A673 (cell line): ENCODE measurements around the gene TMEM198. TPM values are rescaled to one million over a fixed set of nuclear protein-coding genes. Genes with fewer than 3 reads are reported as not detected.

Experiments
- BruUV-seq: library from RNA; stranded (reverse); fragments of 400-500 nt; replicated peaks from 2 replicates; lab custom pipeline; 2021; lab: Mats Ljungman, UMichigan
- CTCF ChIA-PET: fragments of 300-600 bp; sonication (Branson Sonifier 250); formaldehyde crosslinking; loops from one replicate; lab custom pipeline; 2022; ENCODE audit warnings: antibody characterized with exemption; lab: Charles Lee
- POLR2A ChIA-PET: fragments of 300-600 bp; sonication (Branson Sonifier 250); formaldehyde crosslinking; loops from one replicate; lab custom pipeline; 2022; ENCODE audit warnings: antibody characterized with exemption; ENCODE audit not compliant: low non-redundant PET; lab: Charles Lee
- DNase-seq: peaks from one replicate; pipeline ENCODE4 v3.0.0-alpha.2; 2015; ENCODE audit warnings: low spot score
- H3K27ac ChIP-seq: fragments of 200-600 bp; sonication (generic); 2 replicates; pipeline ENCODE4 v1.5.1; 2016; ENCODE audit warnings: mixed run types, low read depth, mild to moderate bottlenecking, mixed read lengths, antibody characterized with exemption, low read length; ENCODE audit not compliant: poor library complexity, severe bottlenecking
- H3K27me3 ChIP-seq: fragments of 200-600 bp; sonication (generic); replicated peaks from 2 replicates; pipeline ENCODE4 v1.6.1; 2017; ENCODE audit warnings: mixed run types, low read depth, mild to moderate bottlenecking, mixed read lengths, antibody characterized with exemption, low read length; ENCODE audit not compliant: insufficient read depth, poor library complexity
- H3K36me3 ChIP-seq: fragments of 200-600 bp; sonication (generic); 2 replicates; pipeline ENCODE4 v1.6.1; 2016; ENCODE audit warnings: mixed run types, mild to moderate bottlenecking, mixed read lengths, antibody characterized with exemption, low read length; ENCODE audit not compliant: insufficient read depth, poor library complexity, severe bottlenecking
- H3K4me1 ChIP-seq: fragments of 200-600 bp; sonication (generic); 2 replicates; pipeline ENCODE4 v1.6.1; 2017; ENCODE audit warnings: mixed run types, mild to moderate bottlenecking, mixed read lengths, antibody characterized with exemption, low read length; ENCODE audit not compliant: insufficient read depth, poor library complexity, severe bottlenecking
- H3K4me3 ChIP-seq: fragments of 200-600 bp; sonication (generic); 2 replicates; pipeline ENCODE4 v1.5.1; 2016; ENCODE audit warnings: low read depth, mixed run types, mild to moderate bottlenecking, mixed read lengths, low read length; ENCODE audit not compliant: poor library complexity, severe bottlenecking
- H3K9me3 ChIP-seq: fragments of 200-600 bp; sonication (generic); 2 replicates; pipeline ENCODE4 v1.6.1; 2016; ENCODE audit warnings: mixed run types, low read depth, mild to moderate bottlenecking, mixed read lengths, antibody characterized with exemption, low read length; ENCODE audit not compliant: poor library complexity, severe bottlenecking
- CTCF ChIP-seq: fragments of 300-800, 200-600 bp; sonication (generic); conservative IDR thresholded peaks from 2 replicates; pipeline ENCODE4 v1.5.1; 2017; ENCODE audit warnings: low read depth, mild to moderate bottlenecking, antibody characterized with exemption, low read length, moderate library complexity, mixed read lengths
- EZH2 ChIP-seq: fragments of 200-600 bp; sonication (generic); IDR thresholded peaks from 2 replicates; pipeline ENCODE4 v1.6.1; 2017; ENCODE audit warnings: borderline replicate concordance, low read depth, mild to moderate bottlenecking, mixed read lengths, antibody characterized with exemption, low read length; ENCODE audit not compliant: poor library complexity, severe bottlenecking
- intact Hi-C: fragments of 100-400 bp; cut with micrococcal nuclease; formaldehyde crosslinking; loops from one replicate; pipeline ENCODE4 v1.10.0; 2022; ENCODE audit not compliant: unreplicated experiment
- microRNA-seq: library from miRNA; unstranded; fragments of <30 nt; microRNA quantifications from one replicate; pipeline ENCODE4 v1.2.0, GENCODE V29; 2021
- total RNA-seq: library from RNA; stranded (reverse); gene quantifications from 2 replicates; pipeline ENCODE4 v1.2.3, GENCODE V29; 2021

Gene TMEM198
- total RNA-seq, 1 experiment from 2014 or later: 4.6 TPM

- intact Hi-C loops: no loop called here
- peak; percentile 71 for DNase-seq
- H3K4me1 ChIP-seq: peaks cover 16% of the 10 kb centered on the region
- BruUV-seq: TSS peak; percentile 75
- peak overlapping the region; percentile 92 for H3K27ac ChIP-seq
- H3K9me3 ChIP-seq: no peaks in the 10 kb centered on the region
- no peaks in the 10 kb centered on the region for H3K27me3 ChIP-seq
- H3K4me3 ChIP-seq: peak overlapping the region; percentile 72
- no peak for TF ChIP-seq CTCF
- TF ChIP-seq EZH2: no peak
- H3K36me3 ChIP-seq: peaks cover 7% of the 10 kb centered on the region
- ChIA-PET POLR2A (no interaction called here), CTCF (interaction anchor here (0.7 kb wide), 1 partner anchor 145 kb away, joined by 4 read pairs; no protein-coding TSS in a partner anchor)
Measured at GRCh38 chr2:219598308-219599078, 54.7 kb downstream of the TMEM198 start.

Small RNAs within 50 kb of the gene (microRNA-seq; reads per million reads assigned to microRNA genes)
- 1.3 reads per million for gene MIR3132

Other genes with a start within 250 kb of the TMEM198 start
- gene PTPRN, start 234.6 kb upstream of the TMEM198 start, total RNA-seq: 0.30 TPM in 1 of 2 replicates, not detected in the other
- not detected in 2 replicates for gene RESP18, start 211.3 kb upstream of the TMEM198 start, total RNA-seq
- gene DNPEP, start 156.1 kb upstream of the TMEM198 start, total RNA-seq: 69.2 and 83.0 TPM in 2 replicates
- not detected in 2 replicates for gene DES, start 125.7 kb upstream of the TMEM198 start, total RNA-seq
- 8.4 and 15.7 TPM in 2 replicates for gene SPEG, start 109.2 kb upstream of the TMEM198 start, total RNA-seq
- gene GMPPA, start 45.1 kb upstream of the TMEM198 start, total RNA-seq: 32.1 and 45.8 TPM in 2 replicates
- gene ASIC4, start 29.5 kb upstream of the TMEM198 start, total RNA-seq: 0.45 and 1.2 TPM in 2 replicates
- gene CHPF, start 219 bp upstream of the TMEM198 start, total RNA-seq: 13.8 and 15.8 TPM in 2 replicates
- gene OBSL1, start 27.5 kb downstream of the TMEM198 start, total RNA-seq: 23.1 and 46.6 TPM in 2 replicates
- 0.70 TPM in 1 of 2 replicates, not detected in the other for gene INHA, start 28.3 kb downstream of the TMEM198 start, total RNA-seq
- gene STK11IP, start 53.8 kb downstream of the TMEM198 start, total RNA-seq: 35.6 and 43.9 TPM in 2 replicates
- 0.52 and 1.5 TPM in 2 replicates for gene SLC4A3, start 83.6 kb downstream of the TMEM198 start, total RNA-seq